CD4-positive, alpha-beta T cell treated with Interferon gamma for 1 hour (primary cell): Measurements from ENCODE around the gene OR2T35.
A peak's percentile ranks its signal among the peaks of the same experiment; 100 is the strongest.
"Not testable (repeated sequence)": the region's sequence is repeated elsewhere in the genome, so short reads cannot be mapped to it uniquely, and the experiment has no call there.

Experiments
- DNase-seq: peaks from one replicate; pipeline ENCODE4 v3.0.0-alpha.2; 2020

The OR2T35 gene

DNA sequence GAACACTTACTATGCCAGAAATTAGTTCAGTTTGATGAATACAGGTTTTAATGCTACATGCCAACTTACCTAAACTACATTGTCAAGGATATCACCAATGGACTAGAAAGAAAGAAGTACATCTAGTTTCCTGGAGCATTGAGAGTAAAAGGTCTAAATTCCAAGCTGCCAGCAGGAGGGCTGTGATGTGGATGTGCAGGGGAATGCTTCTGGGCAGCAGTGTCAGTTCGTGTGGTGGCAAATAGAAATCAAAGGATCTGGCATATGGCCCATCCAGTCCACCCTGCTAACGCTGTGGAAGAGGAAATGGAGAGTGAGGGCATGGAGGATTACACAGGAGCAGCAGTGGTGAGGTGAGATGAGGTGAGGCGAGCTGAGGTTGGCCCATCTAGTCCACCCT is at the start of gene OR2T35:
Gene OR2T35, minus strand, starts transcription at position 101 of the 400 bp plus-strand sequence. CDS start 6,020 bp downstream, outside the sequence.
- DNase-seq: not testable (repeated sequence)

DNA sequence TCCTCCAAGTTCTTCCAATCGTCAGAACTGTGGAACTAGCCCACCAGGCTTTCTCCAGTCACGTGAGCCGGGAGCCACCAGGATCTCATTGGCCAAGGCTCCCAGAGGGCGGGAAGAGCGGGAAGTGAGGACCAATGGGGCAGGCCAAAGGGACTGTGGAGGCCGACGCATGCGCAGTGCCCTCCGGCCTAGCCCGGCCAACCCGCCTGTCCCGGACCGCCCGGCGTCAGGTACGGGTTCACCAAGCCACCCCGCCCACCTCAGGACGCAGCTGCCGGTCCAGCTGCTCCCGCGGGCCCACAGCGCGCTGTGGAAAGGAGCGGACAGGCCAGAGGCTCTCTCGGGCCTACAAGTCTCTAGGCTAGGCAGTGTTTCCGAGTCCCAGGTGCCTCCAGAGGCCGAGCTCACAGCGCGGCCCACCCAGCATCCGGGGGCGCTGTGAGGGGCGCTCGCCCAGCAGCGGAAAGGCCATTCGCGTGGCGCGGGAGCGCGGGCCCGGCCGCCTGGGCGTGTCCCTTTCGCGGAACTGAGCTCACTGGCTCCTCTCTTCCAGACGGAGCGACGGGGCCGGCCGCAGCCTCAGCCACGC is 46.6 kb upstream of the OR2T35 start:
- DNase-seq: no peak

DNA sequence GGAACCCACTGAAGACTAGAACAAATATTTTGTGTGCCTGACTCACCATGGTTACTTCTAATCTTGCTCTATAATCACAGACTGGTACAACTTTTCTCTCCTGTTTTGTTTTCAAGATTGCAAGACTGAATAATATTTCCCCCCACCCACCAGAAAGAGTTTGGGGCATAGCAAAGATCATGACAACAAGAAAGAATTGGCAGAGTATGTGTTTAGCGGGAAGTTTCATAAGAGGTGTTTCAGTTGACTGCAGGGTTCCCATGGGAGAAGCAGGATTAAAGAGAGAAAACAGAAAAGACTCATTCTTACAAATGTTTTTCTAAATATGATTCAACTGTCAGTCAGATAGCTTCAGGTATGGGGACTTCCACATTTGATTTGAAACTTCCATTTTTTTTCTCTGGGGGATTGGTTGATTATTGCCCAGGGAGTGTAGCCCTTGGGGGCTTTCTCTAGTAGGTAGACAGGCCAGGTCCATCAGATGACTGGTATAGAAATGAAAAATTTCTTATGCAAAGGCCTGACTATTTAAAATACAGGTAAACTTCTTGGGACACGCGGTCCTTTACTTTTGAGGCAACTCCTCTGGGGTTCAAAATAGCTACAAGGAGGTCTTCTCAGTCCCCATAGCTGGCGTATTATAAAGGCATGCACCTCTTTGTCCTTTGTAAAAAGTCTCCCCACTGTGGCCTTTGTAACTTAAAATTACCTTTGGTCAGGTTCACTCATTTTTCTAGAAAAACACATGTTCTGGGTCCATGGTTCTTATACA is 43.6 kb upstream of the OR2T35 start:
- DNase-seq: no peak

- peak; percentile 5 for DNase-seq
Measured at GRCh38 chr1:248686815-248687214, 41.7 kb upstream of the OR2T35 start.

- no peak for DNase-seq
Measured at GRCh38 chr1:248681651-248682050, 36.6 kb upstream of the OR2T35 start.

GRCh38 chr1:248670003-248670402 is 24.9 kb upstream of the OR2T35 start:
- no peak for DNase-seq

- DNase-seq: peak; percentile 4
Measured at GRCh38 chr1:248663453-248664328, 18.6 kb upstream of the OR2T35 start.

GRCh38 chr1:248656797-248657196 is 11.7 kb upstream of the OR2T35 start:
- DNase-seq: not testable (repeated sequence)

GRCh38 chr1:248655354-248655753 is 10.3 kb upstream of the OR2T35 start, which contains the start of gene OR2T27:
Gene OR2T27, minus strand, starts transcription at chr1:248655528. Its CDS starts 4,644 bp downstream, at chr1:248650884.
- DNase-seq: not testable (repeated sequence)

- DNase-seq: not testable (repeated sequence)
Measured at GRCh38 chr1:248648770-248649536, 3.9 kb upstream of the OR2T35 start.

GRCh38 chr1:248642971-248643651 is 2.0 kb downstream of the OR2T35 start:
- not testable (repeated sequence) for DNase-seq

- not testable (repeated sequence) for DNase-seq
Measured at GRCh38 chr1:248641583-248641982, 3.5 kb downstream of the OR2T35 start.

DNA sequence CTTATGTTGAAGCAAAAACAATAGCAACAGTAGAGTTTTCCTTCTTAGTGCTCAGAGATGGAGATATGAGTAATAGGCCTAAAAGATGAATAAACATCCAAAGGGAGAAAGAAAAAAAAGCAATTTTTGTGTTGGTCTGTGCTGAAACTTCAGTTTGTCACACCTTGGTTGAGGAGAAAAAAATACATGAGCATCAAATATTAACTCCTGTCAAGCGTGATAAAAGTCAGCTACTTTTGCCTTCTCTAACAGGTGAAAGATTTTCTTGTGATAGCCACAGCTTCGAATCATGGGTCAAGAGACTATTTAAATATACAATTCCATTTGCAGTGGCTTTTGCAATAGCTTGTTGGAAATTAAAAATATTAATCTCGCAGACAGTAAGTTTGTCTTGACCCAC is 4.2 kb downstream of the OR2T35 start:
- not testable (repeated sequence) for DNase-seq

DNA sequence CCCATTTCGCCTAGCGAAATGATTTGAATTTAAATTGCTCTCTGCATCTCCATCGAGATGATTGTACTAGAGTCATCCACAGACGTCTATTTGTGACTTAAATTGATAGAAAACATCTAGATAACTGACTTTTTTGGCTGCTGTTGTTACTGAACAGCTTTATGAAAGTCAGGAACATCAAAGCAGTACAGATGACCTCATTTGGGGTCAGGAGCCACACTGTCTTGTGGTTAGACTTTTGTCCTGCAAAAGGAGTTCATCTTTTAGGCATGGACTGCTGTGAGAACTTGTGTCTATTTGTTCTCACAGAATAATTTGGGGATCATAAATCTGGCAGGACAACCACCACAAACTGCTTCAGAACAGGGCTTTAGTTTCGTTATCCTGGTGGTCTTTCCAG is 5.4 kb downstream of the OR2T35 start:
- DNase-seq: not testable (repeated sequence)

DNA sequence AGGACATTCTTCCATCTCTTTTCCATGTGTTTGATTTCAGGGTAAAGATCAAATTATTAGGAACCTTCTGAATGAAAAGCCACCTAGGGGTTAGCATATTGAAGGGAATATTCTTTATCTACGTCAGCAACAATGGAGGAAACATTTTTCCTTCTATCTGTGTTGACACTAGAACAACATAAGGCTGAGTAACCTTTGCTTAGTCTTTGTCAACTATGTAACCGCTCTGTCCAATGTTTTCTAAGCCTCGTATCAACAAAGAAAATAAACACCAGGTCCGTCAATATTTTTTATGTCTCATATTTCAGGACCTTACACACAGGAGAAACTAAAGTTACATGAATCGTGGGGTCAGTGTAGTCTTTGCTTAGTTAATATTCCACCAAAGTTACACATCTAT is 8.5 kb downstream of the OR2T35 start:
- not testable (repeated sequence) for DNase-seq

DNA sequence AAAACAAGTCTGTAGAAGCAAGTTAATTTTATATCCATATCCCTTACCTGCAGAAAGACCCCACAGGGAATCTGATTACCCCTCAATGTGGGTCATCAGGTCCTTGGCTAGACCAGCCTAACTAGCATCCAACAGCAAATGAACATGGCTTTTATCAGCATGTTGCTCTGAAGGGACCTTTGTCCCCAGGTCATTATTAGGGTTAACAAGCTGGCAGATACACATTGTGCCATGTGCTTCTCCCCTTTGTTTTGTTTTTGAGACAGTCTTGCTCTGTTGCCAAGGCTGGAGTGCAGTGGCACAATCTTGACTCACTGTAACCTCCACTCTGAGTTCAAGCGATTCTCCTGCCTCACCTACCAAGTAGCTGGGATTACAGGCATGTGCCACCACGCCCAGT is 10.1 kb downstream of the OR2T35 start, which contains the start of gene OR2T11:
Gene OR2T11, minus strand, starts transcription at position 101 of the 400 bp plus-strand sequence. CDS start 7,963 bp downstream, outside the sequence.
- not testable (repeated sequence) for DNase-seq

DNA sequence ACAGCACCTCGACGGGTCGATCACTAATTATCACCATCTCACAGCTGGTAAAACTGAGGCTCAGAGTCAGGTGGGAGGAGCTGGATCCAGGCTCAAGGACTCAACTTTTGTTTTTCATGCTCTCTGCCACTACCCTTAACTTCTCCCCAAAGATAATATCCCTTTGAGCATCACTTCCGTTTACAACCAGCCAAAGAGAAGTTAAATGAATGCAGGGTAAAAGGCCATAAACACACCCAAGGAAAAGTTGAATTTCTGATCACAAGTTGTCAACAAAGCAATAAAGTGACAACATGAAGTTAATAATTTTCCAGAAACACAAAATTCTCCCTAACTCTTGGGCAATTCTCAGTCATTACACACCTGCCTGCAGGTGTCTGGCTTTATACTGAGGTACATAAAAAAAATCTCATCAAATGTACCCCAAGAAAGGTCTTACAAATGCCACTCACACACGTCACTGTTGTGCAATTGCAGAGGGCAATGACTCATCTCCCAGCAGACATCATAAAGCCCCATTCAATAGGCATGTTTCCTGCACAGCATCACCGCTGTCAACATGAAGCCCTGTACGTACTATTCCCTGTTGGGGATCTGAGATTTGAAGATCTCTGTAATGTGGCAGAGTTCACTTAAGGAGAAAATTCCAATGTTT is 13.6 kb downstream of the OR2T35 start:
- no peak for DNase-seq

DNA sequence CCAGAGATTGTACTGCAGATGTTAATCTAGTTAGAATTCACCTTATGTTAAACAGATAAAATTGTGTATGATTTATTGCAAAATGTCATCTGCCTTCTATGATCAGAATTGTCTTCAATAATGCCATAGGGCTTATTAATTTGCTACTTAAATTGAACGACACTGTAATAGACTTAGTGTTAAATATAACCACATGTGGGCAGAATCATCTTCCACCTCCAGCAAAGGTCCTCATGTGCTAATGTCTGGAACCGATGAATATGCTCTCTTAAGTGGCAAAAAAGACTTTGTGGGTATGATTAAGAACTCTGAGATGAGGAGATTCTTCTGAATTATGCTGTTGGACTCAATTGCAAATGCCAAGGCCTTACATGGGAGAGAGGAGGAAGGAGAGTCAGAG is 14.5 kb downstream of the OR2T35 start:
- no peak for DNase-seq

DNA sequence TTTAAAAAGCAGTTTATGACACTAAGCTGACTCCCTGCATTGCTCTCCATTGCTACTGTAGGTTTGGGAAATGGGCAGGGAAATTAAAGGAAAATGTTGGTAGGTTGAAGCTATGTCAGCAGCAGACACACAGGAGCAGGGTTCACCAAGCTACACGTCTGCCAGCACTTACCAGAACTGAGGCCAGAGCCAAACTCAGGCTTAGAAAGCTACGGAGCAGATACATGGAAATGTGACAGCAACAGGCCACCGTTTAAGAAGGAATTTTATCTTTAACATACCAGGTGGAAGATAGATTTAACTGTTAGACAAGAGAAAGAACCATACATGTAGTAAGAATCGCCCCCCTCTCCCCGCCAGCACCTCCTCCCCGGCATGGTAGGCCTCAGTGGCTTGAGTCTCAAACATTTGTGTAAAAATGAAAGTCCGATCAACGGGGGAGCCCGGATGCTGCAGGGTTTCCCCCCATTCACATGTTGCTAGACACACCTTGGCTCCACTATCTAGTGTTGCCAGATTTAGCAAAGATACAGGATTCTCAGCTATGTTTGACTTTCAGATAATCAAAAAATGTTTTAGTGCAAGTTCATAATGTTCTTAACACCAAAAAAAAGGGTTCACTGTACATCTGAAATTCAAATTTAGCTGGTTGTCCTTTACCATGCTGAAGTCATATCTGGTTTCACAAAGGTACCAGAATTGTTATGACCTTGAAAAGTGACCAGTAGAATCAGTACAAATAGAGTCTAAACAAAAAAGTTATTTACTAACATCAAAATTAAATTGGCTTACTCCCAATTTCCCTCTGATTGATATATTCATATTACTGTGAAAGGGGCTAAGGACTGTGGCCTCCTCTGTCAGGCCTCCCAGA is 16.9 kb downstream of the OR2T35 start:
- no peak for DNase-seq

DNA sequence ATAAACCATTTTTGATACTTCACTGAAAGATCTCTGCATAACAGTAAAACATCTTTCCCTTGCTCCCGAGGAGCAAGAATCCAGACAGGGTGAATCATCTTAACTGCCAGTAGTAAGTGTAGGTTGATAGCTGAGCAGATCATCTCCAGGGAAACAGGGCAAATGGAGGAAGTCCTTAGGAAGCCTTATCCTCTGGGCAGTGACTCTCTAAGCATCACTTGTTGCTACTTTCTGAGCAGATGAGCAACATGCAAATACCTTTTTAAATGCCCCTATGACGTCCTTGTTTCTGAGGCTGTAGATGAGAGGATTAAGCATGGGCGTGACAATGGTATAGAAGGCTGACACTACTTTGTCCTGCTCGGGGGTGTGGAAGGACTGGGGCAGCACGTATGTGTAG is 19.1 kb downstream of the OR2T35 start:
- DNase-seq: no peak
